ENCODE results near the gene SFN. TPM values are rescaled to one million over a fixed set of nuclear protein-coding genes. Genes with fewer than 3 reads are reported as not detected.

The SFN gene
- total RNA-seq, 4 donors from 2014 or later, result 364 to 1,347 (median 744) TPM

DNA sequence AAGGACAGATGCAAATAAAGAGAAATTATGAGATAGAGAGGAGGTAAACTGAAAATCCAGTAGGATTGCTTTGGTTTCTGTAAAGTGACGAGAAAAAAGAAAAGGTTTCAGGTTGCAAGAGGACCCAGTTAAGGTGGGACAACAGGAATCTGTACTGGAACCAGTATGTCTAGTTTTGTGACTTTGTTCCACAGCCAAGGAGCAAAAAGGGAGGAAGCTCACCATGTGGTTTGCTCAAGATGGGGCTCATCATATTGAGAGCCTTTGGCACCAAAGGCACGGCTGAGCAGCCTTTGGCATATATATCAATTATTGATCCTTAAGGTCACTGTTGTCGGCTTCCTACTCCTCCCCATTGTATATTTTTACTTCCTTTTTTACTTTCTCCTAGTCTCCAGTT is 38.2 kb upstream of the SFN start:
- no peaks in the 10 kb centered on the region for H3K9me3 ChIP-seq
- WGBS, result 47% methylated on average over 3 of the region's 3 CpGs
- H3K4me3 ChIP-seq, result no peak overlapping the region
- H3K36me3 ChIP-seq, result no peaks in the 10 kb centered on the region
- DNase-seq (ENCODE audit: low spot score in 2 of 2), result no peak
- TF ChIP-seq POLR2A (IDR thresholded peaks at IDR 0.05) (no peak), POLR2AphosphoS5 (IDR thresholded peaks at IDR 0.05) (no peak), CTCF (IDR thresholded peaks at IDR 0.05) (no peak), EP300 (IDR thresholded peaks at IDR 0.05) (no peak)
- peak overlapping the region; percentile 7 for H3K27ac ChIP-seq
- H3K4me1 ChIP-seq, result peaks cover 47% of the 10 kb centered on the region
- H3K27me3 ChIP-seq, result no peaks in the 10 kb centered on the region

DNA sequence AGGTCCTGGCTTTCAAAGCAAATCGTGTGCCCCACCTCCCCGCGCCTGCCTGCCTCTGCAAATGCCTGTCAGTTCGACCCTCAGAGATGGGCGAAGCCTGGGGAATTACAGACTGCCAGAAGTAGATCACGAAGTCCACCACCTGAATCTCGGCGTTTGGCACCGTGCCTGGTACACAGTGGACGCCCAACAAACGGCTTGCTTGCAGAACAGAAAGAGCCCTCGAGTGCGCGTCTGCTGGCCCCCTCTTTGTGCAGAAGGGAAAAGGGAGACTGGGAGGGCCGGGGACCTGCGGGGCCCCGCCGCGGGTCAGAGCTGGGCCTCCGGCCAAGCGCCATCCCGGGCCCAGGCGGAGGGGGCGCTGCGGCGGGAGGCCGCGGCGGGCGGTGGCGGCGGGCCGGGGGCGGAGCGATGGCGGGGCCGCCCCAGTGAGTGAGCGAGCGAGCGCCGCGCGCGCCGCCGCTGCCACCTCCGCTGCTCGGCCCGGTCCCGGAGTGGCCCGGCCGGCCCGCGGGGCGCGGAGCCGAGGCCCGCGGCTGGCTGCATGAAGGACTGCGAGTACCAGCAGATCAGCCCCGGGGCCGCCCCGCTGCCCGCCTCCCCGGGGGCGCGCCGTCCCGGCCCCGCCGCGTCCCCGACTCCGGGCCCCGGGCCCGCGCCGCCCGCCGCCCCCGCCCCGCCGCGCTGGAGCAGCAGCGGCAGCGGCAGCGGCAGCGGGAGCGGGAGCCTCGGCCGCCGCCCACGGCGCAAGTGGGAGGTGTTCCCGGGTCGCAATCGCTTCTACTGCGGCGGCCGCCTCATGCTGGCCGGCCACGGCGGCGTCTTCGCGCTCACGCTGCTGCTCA is 36.5 kb upstream of the SFN start, which contains the start of gene ZDHHC18:
TSS of gene ZDHHC18 (plus strand) at position 428 of the 845 bp plus-strand sequence. CDS start at position 545, 117 bp downstream.
- Histone ChIP-seq H3K27ac (peak within 1 kb of the TSS; percentile 73), H3K9me3 (no peaks in the 10 kb centered on the region), H3K4me3 (peak within 1 kb of the TSS; percentile 69), H3K36me3 (no peaks in the 10 kb centered on the region), H3K4me1 (peaks cover 48% of the 10 kb centered on the region), H3K27me3 (no peaks in the 10 kb centered on the region)
- TF ChIP-seq POLR2AphosphoS5 (IDR thresholded peaks at IDR 0.05) (no peak), EP300 (IDR thresholded peaks at IDR 0.05) (no peak), POLR2A (IDR thresholded peaks at IDR 0.05) (peak in 1 of 2 donors; percentile 19), CTCF (IDR thresholded peaks at IDR 0.05) (peak; percentile 62 to 67)
- WGBS, result 0% methylated on average over 23 of the region's 107 CpGs
- peak in 1 of 2 donors; percentile 84 for DNase-seq (ENCODE audit: low spot score in 2 of 2)

DNA sequence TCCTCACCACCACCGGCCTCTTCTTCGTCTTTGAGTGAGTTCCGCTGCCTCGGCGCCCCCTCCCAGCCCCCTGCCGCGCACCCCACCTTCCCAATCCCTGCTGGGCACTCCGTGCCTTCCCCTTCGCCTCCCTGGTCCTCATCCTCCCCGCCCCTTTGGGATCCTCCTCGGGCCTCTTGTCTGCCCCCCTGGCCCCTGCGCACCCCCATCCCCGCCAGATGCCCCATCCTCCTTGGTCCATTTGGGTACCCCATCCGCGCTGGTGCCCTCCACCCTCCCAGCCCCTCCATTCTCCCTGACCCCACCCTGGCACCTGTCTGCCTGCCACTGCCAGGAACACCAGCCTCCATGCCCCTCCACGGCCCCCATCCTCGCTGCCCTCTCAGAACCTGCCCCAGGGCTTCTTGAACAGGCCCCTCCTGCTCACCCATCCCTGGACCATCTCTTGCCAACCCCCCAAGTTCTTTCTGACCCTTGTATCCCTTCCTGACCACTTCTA is 35.8 kb upstream of the SFN start:
- no peaks in the 10 kb centered on the region for H3K9me3 ChIP-seq
- H3K27me3 ChIP-seq, result no peaks in the 10 kb centered on the region
- peak overlapping the region; percentile 69 for H3K4me3 ChIP-seq
- no peak for TF ChIP-seq POLR2A (IDR thresholded peaks at IDR 0.05)
- TF ChIP-seq EP300 (IDR thresholded peaks at IDR 0.05), result no peak
- no peak for TF ChIP-seq CTCF (IDR thresholded peaks at IDR 0.05)
- no peak for TF ChIP-seq POLR2AphosphoS5 (IDR thresholded peaks at IDR 0.05)
- WGBS, result 5% methylated on average over 17 of the region's 17 CpGs
- DNase-seq (ENCODE audit: low spot score in 2 of 2), result no peak
- H3K4me1 ChIP-seq, result peaks cover 52% of the 10 kb centered on the region
- H3K36me3 ChIP-seq, result peaks cover 5% of the 10 kb centered on the region
- H3K27ac ChIP-seq, result peak overlapping the region; percentile 73

DNA sequence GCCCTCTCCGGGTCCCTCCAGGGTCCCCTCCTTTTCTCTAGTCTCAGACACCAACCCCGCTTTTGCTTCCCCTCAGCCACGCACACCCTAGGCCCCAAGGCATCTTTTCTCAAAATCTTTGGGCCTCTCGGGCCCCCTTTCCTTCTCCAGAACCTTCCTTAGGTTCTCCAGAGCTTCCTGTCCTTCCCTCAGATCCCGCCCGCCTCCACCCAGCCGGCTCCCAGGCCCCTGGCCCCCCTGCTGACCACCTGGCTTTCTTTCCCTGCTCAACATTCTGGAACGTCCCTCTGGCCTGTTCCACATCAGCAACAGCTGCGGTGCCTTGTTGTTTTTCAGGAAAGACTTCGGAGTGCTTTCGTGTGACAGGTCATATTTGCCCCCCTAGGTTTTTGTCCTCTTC is 35.3 kb upstream of the SFN start:
- H3K4me1 ChIP-seq, result peaks cover 52% of the 10 kb centered on the region
- 26% methylated on average over 11 of the region's 11 CpGs for WGBS
- H3K9me3 ChIP-seq, result no peaks in the 10 kb centered on the region
- no peak overlapping the region for H3K27ac ChIP-seq
- H3K4me3 ChIP-seq, result peak overlapping the region; percentile 69
- no peaks in the 10 kb centered on the region for H3K27me3 ChIP-seq
- H3K36me3 ChIP-seq, result peaks cover 9% of the 10 kb centered on the region
- TF ChIP-seq EP300 (IDR thresholded peaks at IDR 0.05) (no peak), POLR2A (IDR thresholded peaks at IDR 0.05) (no peak), CTCF (IDR thresholded peaks at IDR 0.05) (no peak), POLR2AphosphoS5 (IDR thresholded peaks at IDR 0.05) (no peak)
- DNase-seq (ENCODE audit: low spot score in 2 of 2), result no peak

DNA sequence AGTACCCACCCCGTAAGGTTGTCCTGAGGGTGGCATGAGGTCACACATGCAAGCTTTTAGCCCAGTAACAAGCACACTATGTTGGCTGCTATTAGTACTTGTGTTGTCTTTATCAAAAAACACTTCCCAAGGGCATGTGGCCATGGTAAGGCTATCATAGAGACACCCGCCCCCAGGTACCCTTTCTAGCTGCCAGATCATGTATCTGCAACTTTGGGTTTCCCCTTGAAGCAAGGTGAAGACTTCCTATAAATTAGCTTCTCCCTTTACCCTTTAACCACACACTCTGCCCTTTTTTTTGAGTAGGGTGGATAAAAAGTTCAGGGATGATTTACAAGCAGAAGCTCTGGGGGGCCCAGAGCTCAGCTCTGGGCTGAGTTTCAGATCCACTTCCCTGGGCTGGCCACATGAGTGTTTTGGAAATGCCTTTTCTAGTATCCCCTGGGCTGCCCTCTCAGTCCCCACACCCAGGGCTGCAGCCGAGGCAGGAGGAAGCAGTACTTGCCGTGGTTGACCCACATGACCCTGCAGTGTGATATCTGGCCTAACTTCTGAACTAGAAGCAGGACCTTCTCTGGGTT is 34.4 kb upstream of the SFN start:
- peaks cover 52% of the 10 kb centered on the region for H3K4me1 ChIP-seq
- no peak for DNase-seq (ENCODE audit: low spot score in 2 of 2)
- peaks cover 18% of the 10 kb centered on the region for H3K36me3 ChIP-seq
- no peak for TF ChIP-seq CTCF (IDR thresholded peaks at IDR 0.05)
- TF ChIP-seq POLR2AphosphoS5 (IDR thresholded peaks at IDR 0.05), result no peak
- TF ChIP-seq POLR2A (IDR thresholded peaks at IDR 0.05), result no peak
- TF ChIP-seq EP300 (IDR thresholded peaks at IDR 0.05), result no peak
- no peaks in the 10 kb centered on the region for H3K27me3 ChIP-seq
- H3K4me3 ChIP-seq, result no peak overlapping the region
- 38% methylated on average over 4 of the region's 4 CpGs for WGBS
- no peak overlapping the region for H3K27ac ChIP-seq
- H3K9me3 ChIP-seq, result no peaks in the 10 kb centered on the region
